Mononuclear cell (primary cell): ENCODE results near the gene SHROOM4. TPM values are rescaled to one million over a fixed set of nuclear protein-coding genes. Genes with fewer than 3 reads are reported as not detected.

Experiments used
- H3K27me3 ChIP-seq: 2 replicates; pipeline ENCODE4 v1.6.0; 2011; ENCODE audit warnings: low read length, control low read depth; ENCODE audit not compliant: insufficient read depth
- H3K4me1 ChIP-seq: 2 replicates; pipeline ENCODE4 v1.5.1; 2011; ENCODE audit warnings: mild to moderate bottlenecking, low read length, control low read depth; ENCODE audit not compliant: insufficient read depth
- H3K4me3 ChIP-seq: 2 replicates; pipeline ENCODE4 v1.5.1; 2011; ENCODE audit warnings: mild to moderate bottlenecking, low read length, moderate library complexity
- H3K9me3 ChIP-seq: 2 replicates; pipeline ENCODE4 v1.5.1; 2011; ENCODE audit warnings: low read depth, mild to moderate bottlenecking, control low read depth, low read length
- total RNA-seq: library from RNA; depleted of rRNA; stranded (reverse); fragments of >200 nt; gene quantifications from one replicate; pipeline ENCODE4 v1.2.3, GENCODE V29; 2012

Gene SHROOM4
- total RNA-seq, 1 donor: 0.31 TPM

GRCh38 chrX:50586407-50586806 is 227.6 kb downstream of the SHROOM4 start:
- Histone ChIP-seq H3K4me1 (no peaks in the 10 kb centered on the region), H3K27me3 (no peaks in the 10 kb centered on the region), H3K4me3 (no peak overlapping the region), H3K9me3 (no peaks in the 10 kb centered on the region)

- Histone ChIP-seq H3K4me3 (no peak overlapping the region), H3K4me1 (no peaks in the 10 kb centered on the region), H3K27me3 (no peaks in the 10 kb centered on the region), H3K9me3 (no peaks in the 10 kb centered on the region)
These were observed 232.6 kb downstream of the SHROOM4 start for GRCh38 chrX:50581405-50581804.

- no peaks in the 10 kb centered on the region for H3K4me1 ChIP-seq
- no peaks in the 10 kb centered on the region for H3K27me3 ChIP-seq
- no peaks in the 10 kb centered on the region for H3K9me3 ChIP-seq
- no peak overlapping the region for H3K4me3 ChIP-seq
These were observed 234.0 kb downstream of the SHROOM4 start for GRCh38 chrX:50579955-50580354.

DNA sequence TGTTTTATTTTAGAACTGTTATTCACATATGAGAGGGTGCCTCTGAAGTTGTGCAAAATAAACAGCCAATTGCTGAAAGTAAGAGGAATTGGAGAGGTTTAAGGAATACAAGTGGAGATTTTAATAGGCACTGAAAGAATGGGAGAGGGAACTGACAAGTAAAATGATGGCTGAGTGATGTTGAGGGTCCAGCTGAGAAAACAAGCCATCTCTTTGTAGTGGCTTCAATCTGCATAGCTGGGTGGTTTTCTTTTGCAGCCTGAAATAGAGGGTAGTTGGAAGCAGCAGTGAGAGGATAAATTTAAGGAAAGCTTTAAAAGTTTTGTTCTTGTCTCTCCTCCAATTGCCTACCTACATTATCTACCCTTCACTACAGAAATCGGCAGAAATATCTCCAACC is 236.7 kb downstream of the SHROOM4 start:
- H3K4me1 ChIP-seq: no peaks in the 10 kb centered on the region
- no peak overlapping the region for H3K4me3 ChIP-seq
- no peaks in the 10 kb centered on the region for H3K27me3 ChIP-seq
- no peaks in the 10 kb centered on the region for H3K9me3 ChIP-seq

GRCh38 chrX:50567636-50568035 is 246.4 kb downstream of the SHROOM4 start:
- Histone ChIP-seq H3K4me1 (no peaks in the 10 kb centered on the region), H3K9me3 (no peaks in the 10 kb centered on the region), H3K4me3 (no peak overlapping the region), H3K27me3 (no peaks in the 10 kb centered on the region)

- H3K4me1 ChIP-seq: no peaks in the 10 kb centered on the region
- no peak overlapping the region for H3K4me3 ChIP-seq
- no peaks in the 10 kb centered on the region for H3K27me3 ChIP-seq
- H3K9me3 ChIP-seq: no peaks in the 10 kb centered on the region
These were observed 248.3 kb downstream of the SHROOM4 start for GRCh38 chrX:50565718-50566117.

Other genes with a start within 250 kb of the SHROOM4 start
- gene BMP15, start 96.5 kb upstream of the SHROOM4 start, total RNA-seq: not detected